CD4-positive, alpha-beta T cell (primary cell): ENCODE measurements around the gene ITGA2B. TPM values are rescaled to one million over a fixed set of nuclear protein-coding genes. Genes with fewer than 3 reads are reported as not detected.
A peak's percentile ranks its signal among the peaks of the same experiment; 100 is the strongest.
"Not testable (repeated sequence)": the region's sequence is repeated elsewhere in the genome, so short reads cannot be mapped to it uniquely, and the experiment has no call there.

Experiments used
- ATAC-seq: fragments of 200-7000 bp; cut with Tn5 transposase; one replicate; pipeline ENCODE4 v1.10.0; 2022; ENCODE audit warnings: mild to moderate bottlenecking; ENCODE audit not compliant: poor library complexity
- CTCF ChIA-PET: fragments of 350-600 bp; sonication (Branson Sonifier 250); formaldehyde crosslinking; loops from one replicate; lab custom pipeline; 2021; ENCODE audit warnings: antibody characterized with exemption, inconsistent platforms; lab: Charles Lee
- POLR2A ChIA-PET: fragments of 350-600 bp; sonication (Branson Sonifier 250); formaldehyde crosslinking; loops from one replicate; lab custom pipeline; 2021; ENCODE audit warnings: antibody characterized with exemption, inconsistent platforms; lab: Charles Lee
- DNase-seq, 14 experiments: peaks; one replicate each; pipeline ENCODE4 v3.0.0-alpha.2; 2013 to 2020; ENCODE audit warnings: mixed read lengths in 2 of 14
- H3K27ac ChIP-seq, 2 donors: one replicate each; pipeline versions ENCODE4 v1.5.1 to v1.7.0; 2013; ENCODE audit warnings: low read length in 2 of 2, low read depth in 1 of 2, mild to moderate bottlenecking in 1 of 2
- H3K27me3 ChIP-seq, 2 experiments: 1 replicate in 1 of 2; 2 replicates in 1 of 2; pipeline versions ENCODE4 v1.6.1 to v1.7.0; 2013; ENCODE audit warnings: low read length in 2 of 2, control low read depth in 1 of 2, mild to moderate bottlenecking in 1 of 2, moderate library complexity in 1 of 2; ENCODE audit not compliant: insufficient read depth in 2 of 2, control insufficient read depth in 1 of 2
- H3K36me3 ChIP-seq: one replicate; pipeline ENCODE4 v1.6.1; 2013; ENCODE audit warnings: low read length, control low read depth; ENCODE audit not compliant: insufficient read depth
- H3K4me1 ChIP-seq: one replicate; pipeline ENCODE4 v1.6.1; 2013; ENCODE audit warnings: low read length, control low read depth; ENCODE audit not compliant: insufficient read depth
- H3K4me3 ChIP-seq: one replicate; pipeline ENCODE4 v1.5.1; 2013; ENCODE audit warnings: mild to moderate bottlenecking, low read length, moderate library complexity
- H3K9me3 ChIP-seq, 2 experiments: 1 replicate in 1 of 2; 2 replicates in 1 of 2; pipeline versions ENCODE4 v1.6.1 to v1.7.0; 2013; ENCODE audit warnings: low read length in 2 of 2, mild to moderate bottlenecking in 2 of 2, control low read depth in 1 of 2, moderate library complexity in 1 of 2; ENCODE audit not compliant: control insufficient read depth in 1 of 2, insufficient read depth in 1 of 2
- H3K27ac Mint-ChIP-seq: one replicate; pipeline ENCODE4 v1.8.0; 2020; ENCODE audit warnings: mixed read lengths
- H3K27me3 Mint-ChIP-seq: one replicate; pipeline ENCODE4 v1.8.0; 2021; ENCODE audit warnings: mixed read lengths
- H3K36me3 Mint-ChIP-seq: one replicate; pipeline ENCODE4 v1.8.0; 2021; ENCODE audit warnings: low read depth, mixed read lengths
- H3K4me1 Mint-ChIP-seq: one replicate; pipeline ENCODE4 v1.8.0; 2021; ENCODE audit warnings: low read depth, mixed read lengths
- H3K4me3 Mint-ChIP-seq: one replicate; pipeline ENCODE4 v1.8.0; 2020; ENCODE audit warnings: mild to moderate bottlenecking, mixed read lengths
- H3K9me3 Mint-ChIP-seq: one replicate; pipeline ENCODE4 v1.8.0; 2020; ENCODE audit warnings: mixed read lengths
- CTCF ChIP-seq: fragments of 200-600 bp; IDR thresholded peaks from one replicate; pipeline ENCODE4 v1.8.0; 2022; ENCODE audit warnings: antibody characterized with exemption, mild to moderate bottlenecking
- intact Hi-C, 2 experiments: fragments of 100-400 bp; cut with DNase I in 1 of 2; cut with micrococcal nuclease in 1 of 2; formaldehyde crosslinking; loops; one replicate each; pipeline versions ENCODE4 v1.15.1 to v1.9.0; 2023 to 2025; cut with DNase I, micrococcal nuclease
- total RNA-seq, 174 experiments: library from RNA in 2 of 174; stranded (reverse) in 2 of 174; gene quantifications; one replicate each; pipeline ENCODE4 v1.2.3 and lab custom pipeline; 2021 to 2026

Gene ITGA2B
- total RNA-seq, 2 experiments from 2014 or later: 0.85 to 0.87 TPM

- intact Hi-C loops: loop anchor here in 1 of 2 experiments (5.0 kb wide), 1 partner anchor 192 kb away; the partner anchor contains the start of gene HROB
- Mint-ChIP-seq H3K27me3 (peaks cover 4% of the 10 kb centered on the region), H3K27ac (no peak overlapping the region), H3K36me3 (no peaks in the 10 kb centered on the region), H3K4me1 (peaks cover 6% of the 10 kb centered on the region), H3K4me3 (no peak overlapping the region), H3K9me3 (no peaks in the 10 kb centered on the region)
- no peak for ATAC-seq
- H3K4me1 ChIP-seq: peaks cover 6% of the 10 kb centered on the region
- no peaks in the 10 kb centered on the region for H3K9me3 ChIP-seq
- H3K27me3 ChIP-seq: no peaks in the 10 kb centered on the region
- DNase-seq: no peak
- no peak for TF ChIP-seq CTCF
- H3K36me3 ChIP-seq: no peaks in the 10 kb centered on the region
- POLR2A ChIA-PET: no interaction called here
- H3K4me3 ChIP-seq: no peak overlapping the region
- H3K27ac ChIP-seq: no peak overlapping the region
- CTCF ChIA-PET: no interaction called here
Observed at GRCh38 chr17:44334315-44334714, 55.1 kb downstream of the ITGA2B start.

GRCh38 chr17:44333371-44333770 is 56.1 kb downstream of the ITGA2B start:
- Mint-ChIP-seq H3K27ac (no peak overlapping the region), H3K9me3 (no peaks in the 10 kb centered on the region), H3K4me1 (peaks cover 6% of the 10 kb centered on the region), H3K27me3 (peaks cover under 1% of the 10 kb centered on the region), H3K36me3 (no peaks in the 10 kb centered on the region), H3K4me3 (no peak overlapping the region)
- H3K4me1 ChIP-seq: peaks cover 6% of the 10 kb centered on the region
- H3K4me3 ChIP-seq: no peak overlapping the region
- intact Hi-C loops: loop anchor here in 1 of 2 experiments (5.0 kb wide), 1 partner anchor 191 kb away; the partner anchor contains the start of gene HROB
- ChIA-PET POLR2A (interaction anchor here (1.1 kb wide), 1 partner anchor 12 kb away, joined by 5 read pairs; the partner anchor contains the start of gene GRN), CTCF (interaction anchor here (1.5 kb wide), 1 partner anchor 123 kb away, joined by 6 read pairs; no protein-coding TSS in a partner anchor)
- no peak for ATAC-seq
- no peaks in the 10 kb centered on the region for H3K9me3 ChIP-seq
- DNase-seq: peak in 2 of 14 experiments; percentile 41 to 44
- no peaks in the 10 kb centered on the region for H3K36me3 ChIP-seq
- H3K27me3 ChIP-seq: no peaks in the 10 kb centered on the region
- no peak overlapping the region for H3K27ac ChIP-seq
- no peak for TF ChIP-seq CTCF

- Histone ChIP-seq H3K4me1 (peaks cover 14% of the 10 kb centered on the region), H3K27ac (no peak overlapping the region), H3K36me3 (no peaks in the 10 kb centered on the region), H3K27me3 (no peaks in the 10 kb centered on the region), H3K9me3 (no peaks in the 10 kb centered on the region), H3K4me3 (no peak overlapping the region)
- no peak overlapping the region for H3K4me3 Mint-ChIP-seq
- CTCF ChIA-PET: interaction anchor here (0.6 to 3.3 kb wide), 10 partner anchors 14 to 208 kb away, joined by 3 to 33 read pairs (median 6); partner anchors contain the start of genes GRN, HDAC5, TMUB2 and UBTF
- peak overlapping the region; percentile 43 for H3K27ac Mint-ChIP-seq
- H3K4me1 Mint-ChIP-seq: peaks cover 17% of the 10 kb centered on the region
- peak; percentile 48 to 87 (median 59) for DNase-seq
- peak; percentile 17 for ATAC-seq
- H3K9me3 Mint-ChIP-seq: no peaks in the 10 kb centered on the region
- intact Hi-C loops: loop anchor here (1.0 to 5.0 kb wide), 3 partner anchors 121 to 190 kb away; partner anchors contain the start of gene HROB (in 2 of the 2)
- H3K36me3 Mint-ChIP-seq: no peaks in the 10 kb centered on the region
- TF ChIP-seq CTCF: peak; percentile 78
- no peaks in the 10 kb centered on the region for H3K27me3 Mint-ChIP-seq
- POLR2A ChIA-PET: interaction anchor here (0.7 to 2.8 kb wide), 3 partner anchors 111 to 265 kb away, joined by 3 to 16 read pairs (median 7); partner anchors contain the start of gene LSM12
Observed at GRCh38 chr17:44331249-44331760, 58.1 kb downstream of the ITGA2B start.

- H3K4me1 Mint-ChIP-seq: peaks cover 22% of the 10 kb centered on the region
- ChIA-PET CTCF (interaction anchor here (0.9 to 3.3 kb wide), 6 partner anchors 15 to 126 kb away, joined by 3 to 33 read pairs (median 7); partner anchors contain the start of gene GRN), POLR2A (interaction anchor here (2.8 kb wide), 1 partner anchor 120 kb away, joined by 16 read pairs; no protein-coding TSS in a partner anchor)
- not testable (repeated sequence) for H3K4me3 ChIP-seq, H3K27ac Mint-ChIP-seq, H3K36me3 ChIP-seq, H3K27me3 ChIP-seq, H3K27me3 Mint-ChIP-seq, ATAC-seq, H3K27ac ChIP-seq, H3K9me3 Mint-ChIP-seq, H3K9me3 ChIP-seq, H3K36me3 Mint-ChIP-seq, H3K4me3 Mint-ChIP-seq, DNase-seq
- intact Hi-C loops: loop anchor here in 1 of 2 experiments (5.0 kb wide), 1 partner anchor 188 kb away; the partner anchor contains the start of gene HROB
- peaks cover 24% of the 10 kb centered on the region for H3K4me1 ChIP-seq
Observed at GRCh38 chr17:44330263-44330662, 59.2 kb downstream of the ITGA2B start.

GRCh38 chr17:44329516-44329915 is 59.9 kb downstream of the ITGA2B start:
- H3K4me1 ChIP-seq: peaks cover 30% of the 10 kb centered on the region
- H3K4me3 Mint-ChIP-seq, H3K27me3 Mint-ChIP-seq, H3K27ac Mint-ChIP-seq, H3K4me3 ChIP-seq, H3K9me3 Mint-ChIP-seq, H3K27me3 ChIP-seq, H3K36me3 ChIP-seq, H3K27ac ChIP-seq, DNase-seq, ATAC-seq, H3K9me3 ChIP-seq: not testable (repeated sequence)
- ChIA-PET CTCF (interaction anchor here (3.3 kb wide), 1 partner anchor 120 kb away, joined by 33 read pairs; no protein-coding TSS in a partner anchor), POLR2A (interaction anchor here (2.8 kb wide), 1 partner anchor 119 kb away, joined by 16 read pairs; no protein-coding TSS in a partner anchor)
- H3K36me3 Mint-ChIP-seq: peaks cover 10% of the 10 kb centered on the region
- H3K4me1 Mint-ChIP-seq: peaks cover 25% of the 10 kb centered on the region
- intact Hi-C loops: loop anchor here in 1 of 2 experiments (10.0 kb wide), 1 partner anchor 205 kb away; the partner anchor contains the start of gene HDAC5
